HTR-8/SVneo (cell line): ENCODE data around the gene DNAJB6.

Source experiments
- DNase-seq: peaks from one replicate; pipeline ENCODE4 v3.0.0; 2011; ENCODE audit warnings: low spot score, mixed read lengths; ENCODE audit not compliant: insufficient read length
- FAIRE-seq: peaks from 2 replicates; lab custom pipeline; 2011; peaks lifted over from hg19 to GRCh38; lab: Jason Lieb, UNC

Gene DNAJB6

DNA sequence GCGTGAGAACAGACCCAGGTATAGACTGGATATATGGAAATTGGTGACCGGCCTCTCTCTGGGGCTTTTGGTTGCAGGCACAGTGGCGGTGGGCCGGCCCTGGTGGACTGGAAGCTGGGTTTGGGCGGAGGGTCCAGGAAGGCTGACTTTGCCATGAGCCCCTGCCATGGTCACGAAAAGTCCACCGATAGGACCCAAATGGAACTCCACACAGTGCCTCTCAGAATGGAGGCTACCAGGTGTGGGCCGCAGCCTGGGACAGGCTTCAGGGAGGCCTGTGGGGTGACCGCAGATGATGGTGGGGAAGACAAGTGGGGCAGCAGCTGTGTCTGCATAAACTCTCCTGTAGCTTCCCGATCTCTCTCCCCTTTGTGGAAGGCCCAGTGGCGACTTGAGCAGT is 123.2 kb downstream of the DNAJB6 start:
- no peak for FAIRE-seq

DNA sequence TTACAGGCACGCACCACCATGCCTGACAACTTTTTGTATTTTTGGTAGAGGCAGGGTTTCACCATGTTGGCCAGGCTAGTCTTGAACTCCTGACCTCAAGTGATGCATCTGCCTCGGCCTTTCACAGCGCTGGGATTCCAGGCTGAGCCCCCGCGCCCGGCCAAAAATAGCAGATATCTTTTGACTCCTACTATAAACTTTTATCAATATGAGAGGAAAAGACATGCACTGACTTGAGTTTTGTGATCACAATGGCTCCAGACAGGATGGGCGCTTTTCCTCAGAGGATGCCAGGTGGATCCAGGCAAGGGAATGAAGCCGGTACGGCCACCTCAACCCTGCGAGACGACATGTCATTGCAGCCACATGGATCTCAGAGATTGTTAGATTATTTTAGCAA is 123.9 kb downstream of the DNAJB6 start:
- no peak for DNase-seq
- FAIRE-seq, result no peak

More for the DNA sequence above, 123.2 kb downstream of the DNAJB6 start:
- DNase-seq, result no peak

DNA sequence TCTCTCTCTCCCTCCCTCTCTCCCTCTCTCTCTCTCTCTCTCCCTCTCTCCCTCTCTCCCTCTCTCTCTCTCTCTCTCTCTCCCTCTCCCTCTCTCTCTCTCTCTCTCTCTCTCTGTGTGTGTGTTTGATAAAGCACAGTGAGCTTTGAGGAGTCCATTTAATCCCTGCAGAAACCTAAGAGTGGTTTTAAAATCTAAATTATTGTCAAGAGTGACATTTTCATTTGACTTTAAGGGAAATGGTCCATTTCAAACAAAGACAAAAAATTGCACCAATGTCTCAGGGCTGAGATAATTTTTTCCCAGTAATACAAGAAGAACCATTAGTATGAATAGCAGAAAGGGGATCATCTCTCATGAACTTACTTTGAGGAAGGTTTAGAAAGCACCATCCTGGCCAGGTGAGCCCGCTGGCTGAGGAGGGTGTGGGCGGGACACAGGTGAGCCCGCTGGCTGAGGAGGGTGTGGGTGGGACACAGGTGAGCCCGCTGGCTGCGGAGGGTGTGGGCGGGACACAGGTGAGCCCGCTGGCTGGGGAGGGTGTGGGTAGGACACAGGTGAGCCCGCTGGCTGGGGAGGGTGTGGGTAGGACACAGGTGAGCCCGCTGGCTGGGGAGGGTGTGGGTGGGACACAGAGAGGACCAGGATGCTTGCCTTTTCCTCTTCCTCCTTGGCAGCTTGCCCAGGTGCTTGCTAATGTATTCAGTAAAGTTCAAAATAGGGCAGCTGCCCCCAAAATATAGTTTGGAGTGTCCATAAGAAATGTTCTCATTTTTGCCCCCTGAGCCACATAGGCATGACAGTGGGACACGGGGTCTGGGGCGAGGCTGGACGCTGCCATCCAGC is 125.0 kb downstream of the DNAJB6 start:
- FAIRE-seq, result no peak

DNA sequence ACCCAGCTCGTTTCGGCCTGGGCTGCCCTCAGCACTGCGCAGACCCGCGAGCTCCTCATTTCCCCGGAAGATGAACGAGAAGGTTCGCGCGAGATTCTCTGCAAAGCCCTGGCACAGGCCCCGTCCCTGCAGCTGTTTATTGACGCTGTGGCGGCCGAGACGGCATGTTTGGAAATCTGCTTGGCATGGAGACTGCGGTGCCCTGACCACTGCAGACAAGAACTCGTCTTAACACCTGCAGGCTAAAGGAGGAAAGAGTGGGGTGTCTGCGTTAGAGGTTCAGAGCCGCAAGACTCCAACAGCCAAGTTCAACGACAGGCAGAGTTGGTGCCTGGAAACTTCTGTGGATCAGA is 125.6 kb downstream of the DNAJB6 start:
- no peak for FAIRE-seq
- no peak for DNase-seq

More for the DNA sequence above, 125.0 kb downstream of the DNAJB6 start:
- no peak for DNase-seq

DNA sequence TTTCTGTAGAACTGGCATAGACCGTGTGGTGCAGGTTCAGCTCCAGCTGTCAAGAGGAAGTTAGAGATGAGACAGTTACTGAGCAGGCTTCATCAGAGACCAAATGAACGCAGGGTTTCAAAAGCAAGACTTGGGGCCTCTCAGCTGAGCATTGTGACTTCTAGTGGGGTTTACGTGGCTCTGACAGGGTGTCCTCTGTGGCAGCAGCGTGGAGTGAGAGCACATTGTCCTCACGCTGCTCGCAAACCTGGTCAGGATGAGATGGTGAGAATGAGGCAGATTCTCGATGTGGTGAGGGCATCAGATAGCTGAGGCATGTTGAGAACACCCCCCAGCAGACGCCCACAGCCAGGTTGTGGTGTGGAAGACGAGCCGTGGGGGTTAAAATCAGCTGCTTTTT is 126.0 kb downstream of the DNAJB6 start:
- FAIRE-seq, result no peak

DNA sequence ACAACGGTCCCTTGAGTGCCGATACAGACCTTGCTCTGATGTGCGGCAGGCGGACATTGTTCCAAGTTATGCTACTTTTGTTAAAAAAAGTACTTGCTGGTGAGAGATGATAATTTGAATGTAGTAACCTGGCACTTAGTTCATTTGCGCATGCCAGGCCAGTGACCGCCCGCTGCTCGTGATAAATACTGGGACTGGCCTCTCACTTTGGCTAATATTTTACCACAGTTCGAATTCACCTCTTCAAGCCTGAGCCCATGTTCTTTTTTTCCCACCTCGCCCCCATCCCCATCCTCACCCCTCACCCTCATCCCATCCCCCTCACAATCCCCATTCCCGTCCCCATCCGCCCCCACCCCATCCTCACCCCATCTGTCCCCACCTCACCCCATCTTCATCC is 126.4 kb downstream of the DNAJB6 start:
- FAIRE-seq (no peak), DNase-seq (no peak)

More for the DNA sequence above, 126.0 kb downstream of the DNAJB6 start:
- DNase-seq, result no peak

DNA sequence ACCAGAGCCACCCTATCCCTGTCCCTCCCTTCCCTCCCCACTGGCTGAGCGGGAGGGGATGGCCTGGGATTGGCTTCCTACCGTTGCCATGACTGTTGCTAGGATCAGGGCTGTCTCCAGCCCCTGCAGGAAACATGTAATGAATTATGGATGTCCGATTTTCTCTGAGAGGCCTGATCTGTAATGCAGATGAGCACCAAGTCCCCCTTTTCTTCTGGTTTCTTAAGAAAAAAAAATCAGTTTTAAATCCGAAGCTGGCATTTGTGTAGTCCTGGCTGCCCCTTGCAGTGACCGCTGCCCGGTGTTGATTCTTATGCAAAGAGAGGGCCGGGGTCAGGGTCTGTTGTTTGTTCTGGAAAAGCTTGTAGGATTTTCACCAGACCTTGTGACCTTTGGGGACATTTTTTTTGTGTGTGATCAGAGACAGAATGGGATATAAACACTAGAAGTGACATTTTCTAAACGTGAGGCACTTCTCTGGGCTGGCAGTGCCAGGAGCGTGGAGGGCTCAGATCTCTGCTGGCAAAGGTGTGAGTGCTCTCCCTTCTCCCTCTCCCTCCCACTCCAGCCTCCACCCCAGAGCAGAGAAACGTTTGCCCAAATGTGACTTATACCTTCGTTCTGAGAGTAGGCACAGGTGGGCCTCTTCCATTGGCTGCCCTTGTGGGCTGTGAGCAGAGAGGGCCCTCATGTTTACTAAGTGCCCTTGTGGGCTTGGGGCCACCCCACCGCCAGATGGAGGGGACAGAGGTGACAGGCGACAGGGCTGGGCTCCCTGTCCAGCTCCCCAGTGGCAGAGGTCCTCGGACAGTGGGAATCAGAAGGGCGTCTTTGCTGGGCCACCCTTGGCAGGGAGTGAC is 127.5 kb downstream of the DNAJB6 start:
- DNase-seq (no peak), FAIRE-seq (no peak)

DNA sequence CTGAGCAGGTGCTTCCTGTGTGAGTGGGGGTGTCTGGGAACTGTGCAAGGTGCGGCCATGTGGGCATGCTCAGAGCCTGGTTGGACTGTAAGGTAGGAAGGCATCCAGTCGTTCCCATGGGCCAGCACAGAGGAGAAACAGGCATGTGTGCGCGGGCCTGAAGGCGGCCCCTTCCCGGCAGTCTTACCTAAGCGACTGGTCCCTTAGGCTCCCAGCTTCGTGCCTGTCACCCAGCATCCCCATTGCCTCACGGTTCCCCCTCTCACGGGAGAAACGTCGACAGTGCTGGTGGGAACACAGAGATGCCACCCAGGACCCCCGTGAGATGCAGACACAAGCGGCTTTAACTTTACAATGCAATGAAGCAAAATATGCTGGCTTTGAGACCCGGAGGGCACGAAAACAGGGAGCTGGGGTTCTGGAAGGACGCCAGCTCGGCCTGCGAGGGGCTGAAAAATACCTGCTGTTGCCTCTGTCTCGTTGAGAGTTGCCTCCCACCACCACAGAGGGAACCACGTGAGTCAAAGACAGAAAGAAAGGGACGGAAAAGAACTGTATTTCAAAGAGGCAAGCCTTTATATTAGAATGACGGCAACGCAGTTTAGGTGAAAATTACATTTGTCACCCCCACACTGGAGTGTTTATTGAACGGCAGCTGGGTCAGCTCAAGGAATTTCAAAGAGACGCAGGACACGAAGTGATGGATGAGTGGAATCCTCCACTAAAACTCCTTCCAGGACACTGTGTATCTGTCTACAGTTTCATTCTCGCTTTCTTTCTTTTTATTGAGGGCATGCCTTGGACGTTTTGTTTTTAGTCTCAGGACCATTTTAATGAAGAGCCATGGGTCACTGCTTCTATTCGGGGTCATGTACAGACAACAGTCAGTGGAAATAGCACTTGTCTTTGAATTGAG is 128.4 kb downstream of the DNAJB6 start:
- FAIRE-seq, result no peak
- DNase-seq, result no peak

DNA sequence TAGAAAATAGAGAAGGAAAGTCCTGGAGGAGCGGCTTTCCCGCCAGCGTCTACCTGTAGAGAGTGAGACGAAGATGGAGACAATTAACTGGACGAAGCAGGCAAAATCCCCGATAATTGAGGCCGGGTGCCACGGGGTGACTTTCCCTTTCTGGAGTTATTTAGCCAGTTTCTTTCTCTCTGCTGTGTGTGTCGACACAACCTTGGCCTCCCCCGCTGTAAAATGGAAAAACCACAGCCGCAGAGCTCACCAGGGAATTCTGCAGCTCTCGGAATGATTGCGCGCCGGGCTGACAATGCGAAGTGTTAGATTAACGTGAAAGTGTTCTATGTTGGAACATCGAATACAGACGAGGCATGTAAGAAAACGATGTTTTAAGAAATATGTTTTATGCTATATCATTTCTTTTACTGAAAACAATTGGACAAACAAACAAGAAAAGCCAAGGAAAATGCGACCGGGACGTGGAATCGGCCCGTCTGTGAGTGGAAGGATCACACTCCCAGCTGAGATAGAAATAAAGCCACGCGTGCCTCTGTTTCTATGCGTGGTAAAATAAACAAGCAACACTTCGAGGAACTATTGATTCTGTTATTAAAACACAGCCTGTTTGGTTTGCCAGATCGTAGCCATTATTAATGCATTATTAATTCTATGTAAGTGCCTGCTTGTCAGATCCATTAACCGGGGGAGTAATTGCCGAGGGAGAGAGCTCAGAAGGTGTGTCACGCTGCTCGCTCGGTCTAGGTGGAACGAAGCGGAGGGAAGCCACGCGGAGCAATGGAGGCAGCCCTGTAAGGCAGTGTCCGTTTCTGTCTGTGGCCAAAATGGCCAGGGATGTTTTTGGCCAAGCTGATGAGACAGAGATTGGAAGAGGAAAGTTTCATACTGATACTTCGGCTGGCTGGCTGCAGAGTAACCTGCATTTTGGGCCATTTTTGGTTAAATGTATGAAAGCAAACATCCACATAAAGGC is 129.4 kb downstream of the DNAJB6 start:
- DNase-seq, result no peak
- FAIRE-seq, result no peak

DNA sequence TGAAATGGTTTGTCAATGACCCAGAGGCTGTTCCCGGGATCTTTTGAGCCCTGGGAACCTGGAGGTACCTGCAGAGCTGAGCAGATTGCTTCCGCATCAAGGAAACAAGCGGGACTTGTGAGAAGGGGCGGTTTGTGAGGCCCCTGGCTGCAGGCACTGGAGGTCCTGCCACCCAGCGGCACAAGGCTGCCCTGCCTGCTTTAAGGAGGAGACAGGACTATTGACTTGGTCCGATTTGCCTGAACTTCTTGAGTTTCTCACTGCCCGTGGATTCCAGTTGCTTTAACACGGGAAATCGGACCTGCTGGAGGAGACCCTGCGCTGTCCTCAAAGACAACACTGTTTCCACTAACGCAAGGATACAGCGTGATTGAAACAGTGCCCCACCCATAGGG is 130.1 kb downstream of the DNAJB6 start:
- FAIRE-seq (no peak), DNase-seq (no peak)
